Central memory CD8-positive, alpha-beta T cell (primary cell): ENCODE data around the gene SNRPN.
"Not testable (repeated sequence)": the region's sequence is repeated elsewhere in the genome, so short reads cannot be mapped to it uniquely, and the experiment has no call there.

Source experiments
- ATAC-seq: fragments of 150-1000 bp; cut with Tn5 transposase; replicated peaks from 2 replicates; pipeline ENCODE4 v1.10.0; 2022; ENCODE audit warnings: mild to moderate bottlenecking, moderate FRiP score, moderate number of reproducible peaks; ENCODE audit not compliant: poor library complexity, severe bottlenecking; ENCODE audit errors: extremely low read depth
- DNase-seq, 2 donors: peaks; one replicate each; pipeline ENCODE4 v3.0.0; 2021; ENCODE audit warnings: low spot score in 2 of 2
- H3K27ac Mint-ChIP-seq: one replicate; pipeline ENCODE4 v1.8.0; 2022; ENCODE audit warnings: low read depth, mild to moderate bottlenecking, moderate library complexity, mixed read lengths
- H3K27me3 Mint-ChIP-seq: one replicate; pipeline ENCODE4 v1.8.0; 2022; ENCODE audit warnings: mixed read lengths
- H3K36me3 Mint-ChIP-seq: one replicate; pipeline ENCODE4 v1.8.0; 2022; ENCODE audit warnings: mild to moderate bottlenecking, moderate library complexity, mixed read lengths; ENCODE audit not compliant: insufficient read depth
- H3K4me1 Mint-ChIP-seq: one replicate; pipeline ENCODE4 v1.8.0; 2022; ENCODE audit warnings: mixed read lengths
- H3K4me3 Mint-ChIP-seq: one replicate; pipeline ENCODE4 v1.8.0; 2022; ENCODE audit warnings: mild to moderate bottlenecking, moderate library complexity, mixed read lengths
- H3K9me3 Mint-ChIP-seq: one replicate; pipeline ENCODE4 v1.8.0; 2022; ENCODE audit warnings: mixed read lengths

SNRPN gene

GRCh38 chr15:24944954-24945353 is 9.8 kb upstream of the SNRPN start:
- Mint-ChIP-seq H3K4me3 (no peak overlapping the region), H3K36me3 (no peaks in the 10 kb centered on the region), H3K27ac (no peak overlapping the region), H3K9me3 (peaks cover 11% of the 10 kb centered on the region), H3K27me3 (no peaks in the 10 kb centered on the region), H3K4me1 (no peaks in the 10 kb centered on the region)
- ATAC-seq, result no peak
- no peak for DNase-seq

- no peak for ATAC-seq
- Mint-ChIP-seq H3K9me3 (peaks cover 7% of the 10 kb centered on the region), H3K27ac (no peak overlapping the region)
Observed at GRCh38 chr15:24945711-24946110, 9.1 kb upstream of the SNRPN start.

DNA sequence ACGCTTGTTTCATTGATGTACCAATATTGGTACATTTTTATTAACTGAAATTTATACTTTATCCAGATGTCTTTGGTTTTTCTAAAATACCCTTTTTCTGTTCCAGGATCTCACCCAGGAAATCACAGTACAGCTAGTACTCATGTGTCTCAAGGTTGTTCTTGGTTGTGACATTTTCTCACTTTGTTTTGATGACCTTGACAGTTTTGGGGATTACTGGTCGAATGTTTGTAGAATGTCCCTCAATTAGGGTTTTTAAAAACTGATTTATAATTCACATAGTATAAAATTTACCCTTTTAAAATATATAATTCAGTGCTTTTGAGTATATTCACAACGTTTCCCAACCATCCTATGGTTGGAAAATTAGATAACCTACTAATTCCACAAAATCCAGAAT is 6.3 kb upstream of the SNRPN start:
- no peak overlapping the region for H3K27ac Mint-ChIP-seq
- H3K4me3 Mint-ChIP-seq, result no peak overlapping the region
- ATAC-seq (no peak), DNase-seq (no peak)
- peaks cover 2% of the 10 kb centered on the region for H3K36me3 Mint-ChIP-seq
- H3K4me1 Mint-ChIP-seq, result no peaks in the 10 kb centered on the region
- H3K9me3 Mint-ChIP-seq, result no peaks in the 10 kb centered on the region
- peaks cover 18% of the 10 kb centered on the region for H3K27me3 Mint-ChIP-seq

More at GRCh38 chr15:24945711-24946110, 9.1 kb upstream of the SNRPN start:
- Mint-ChIP-seq H3K4me1 (no peaks in the 10 kb centered on the region), H3K27me3 (no peaks in the 10 kb centered on the region), H3K4me3 (no peak overlapping the region), H3K36me3 (no peaks in the 10 kb centered on the region)
- DNase-seq, result no peak

DNA sequence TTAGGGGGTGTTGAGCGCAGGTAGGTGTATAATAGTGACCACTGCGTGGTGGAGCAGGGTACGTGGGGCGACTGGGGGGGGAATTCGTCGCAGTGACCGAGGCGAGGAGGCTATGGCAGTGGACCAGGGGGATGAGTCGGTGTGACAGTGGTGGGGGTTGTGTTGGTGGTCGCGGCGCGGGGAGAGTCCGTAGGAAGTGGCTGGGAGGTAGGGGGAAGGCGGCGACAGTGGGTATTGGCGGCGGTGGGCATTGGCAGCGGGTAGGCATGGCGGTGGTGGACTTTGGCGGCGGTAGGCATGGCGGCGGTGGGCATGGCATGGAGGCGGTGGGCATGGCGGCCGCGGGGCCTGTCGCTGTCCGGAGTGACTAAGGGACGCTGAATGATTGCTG is 739 bp downstream of the SNRPN start:
- DNase-seq, result peak; percentile 19 to 21
- Mint-ChIP-seq H3K36me3 (peaks cover 26% of the 10 kb centered on the region), H3K27ac (peak overlapping the region; percentile 83), H3K4me1 (peaks cover 22% of the 10 kb centered on the region), H3K9me3 (no peaks in the 10 kb centered on the region), H3K4me3 (peak overlapping the region; percentile 86), H3K27me3 (peaks cover 18% of the 10 kb centered on the region)
- peak; percentile 9 for ATAC-seq

DNA sequence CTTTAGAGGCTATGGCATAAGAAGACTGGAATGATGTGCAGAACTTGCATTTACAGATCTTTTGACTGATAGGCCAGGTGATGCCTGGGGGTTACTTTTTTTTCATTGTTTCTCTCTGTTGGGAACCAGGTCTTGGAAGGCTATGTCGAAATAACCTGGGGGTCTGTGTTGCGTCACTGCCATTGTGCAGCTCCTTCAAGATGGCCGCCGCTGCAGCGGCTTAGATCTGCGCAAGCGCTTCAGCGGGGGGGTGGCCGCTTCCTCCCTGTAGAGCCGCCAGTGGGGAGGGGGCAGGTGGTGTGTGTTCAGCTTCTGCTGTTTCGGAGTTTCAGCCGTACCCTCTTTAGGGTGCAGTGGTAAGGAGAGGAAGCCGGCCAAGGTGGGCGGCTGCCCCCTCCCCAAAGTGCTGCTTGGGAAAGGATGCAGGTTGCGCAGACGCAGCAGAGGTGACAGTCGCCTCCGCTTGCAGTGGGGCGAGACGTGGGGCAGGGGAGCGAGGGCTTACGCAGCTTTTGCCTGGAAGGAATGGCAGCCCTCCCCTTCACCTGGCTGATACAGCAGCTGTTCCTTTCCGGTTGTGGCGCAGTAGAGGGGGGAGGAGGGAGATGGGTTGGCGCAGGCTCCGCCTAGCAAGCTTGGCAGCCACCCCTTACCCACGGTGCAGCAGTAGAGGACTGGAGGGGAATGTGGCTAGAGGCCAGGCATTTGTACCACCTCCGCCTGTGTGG is 1.5 kb downstream of the SNRPN start:
- Mint-ChIP-seq H3K27me3 (peaks cover 13% of the 10 kb centered on the region), H3K4me1 (peaks cover 27% of the 10 kb centered on the region), H3K27ac (peak overlapping the region; percentile 83), H3K36me3 (peaks cover 27% of the 10 kb centered on the region), H3K4me3 (peak overlapping the region; percentile 86), H3K9me3 (no peaks in the 10 kb centered on the region)
- DNase-seq (peak; percentile 26 to 53), ATAC-seq (peak; percentile 73)

DNA sequence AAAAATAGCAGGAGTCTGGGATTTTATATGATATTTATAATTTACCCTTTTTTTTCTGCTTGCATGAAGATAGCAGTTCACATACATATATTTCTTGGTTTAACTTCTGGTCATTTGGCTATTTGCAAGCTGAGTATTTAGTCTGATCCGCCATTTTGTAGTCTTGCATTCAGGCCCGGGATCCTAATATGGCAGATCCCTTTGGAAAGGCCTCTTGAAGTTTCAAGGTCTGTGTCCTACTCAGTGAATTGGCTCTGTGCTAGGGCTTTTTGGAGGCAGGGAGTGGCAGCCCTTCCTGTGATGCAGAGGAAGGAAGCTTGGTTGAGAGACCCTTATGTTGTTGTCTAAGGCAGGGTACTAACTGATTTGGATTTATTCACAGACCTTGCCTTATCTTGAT is 2.9 kb downstream of the SNRPN start:
- ATAC-seq, result no peak
- no peaks in the 10 kb centered on the region for H3K27me3 Mint-ChIP-seq
- no peaks in the 10 kb centered on the region for H3K9me3 Mint-ChIP-seq
- H3K27ac Mint-ChIP-seq, result peak overlapping the region; percentile 83
- no peak for DNase-seq
- peaks cover 27% of the 10 kb centered on the region for H3K4me1 Mint-ChIP-seq
- H3K4me3 Mint-ChIP-seq, result peak overlapping the region; percentile 38
- peaks cover 25% of the 10 kb centered on the region for H3K36me3 Mint-ChIP-seq

- DNase-seq (no peak), ATAC-seq (no peak)
- no peaks in the 10 kb centered on the region for H3K9me3 Mint-ChIP-seq
- H3K36me3 Mint-ChIP-seq, result peaks cover 38% of the 10 kb centered on the region
- H3K27me3 Mint-ChIP-seq, result no peaks in the 10 kb centered on the region
- no peak overlapping the region for H3K27ac Mint-ChIP-seq
- H3K4me3 Mint-ChIP-seq, result no peak overlapping the region
- H3K4me1 Mint-ChIP-seq, result peaks cover 19% of the 10 kb centered on the region
Observed at GRCh38 chr15:24961967-24962366, 7.2 kb downstream of the SNRPN start.

GRCh38 chr15:24962880-24963279 is 8.1 kb downstream of the SNRPN start:
- no peak for DNase-seq
- no peaks in the 10 kb centered on the region for H3K27me3 Mint-ChIP-seq
- H3K27ac Mint-ChIP-seq, result no peak overlapping the region
- no peak for ATAC-seq
- peaks cover 16% of the 10 kb centered on the region for H3K4me1 Mint-ChIP-seq
- H3K36me3 Mint-ChIP-seq, result peaks cover 41% of the 10 kb centered on the region
- H3K9me3 Mint-ChIP-seq, result no peaks in the 10 kb centered on the region
- H3K4me3 Mint-ChIP-seq, result no peak overlapping the region

DNA sequence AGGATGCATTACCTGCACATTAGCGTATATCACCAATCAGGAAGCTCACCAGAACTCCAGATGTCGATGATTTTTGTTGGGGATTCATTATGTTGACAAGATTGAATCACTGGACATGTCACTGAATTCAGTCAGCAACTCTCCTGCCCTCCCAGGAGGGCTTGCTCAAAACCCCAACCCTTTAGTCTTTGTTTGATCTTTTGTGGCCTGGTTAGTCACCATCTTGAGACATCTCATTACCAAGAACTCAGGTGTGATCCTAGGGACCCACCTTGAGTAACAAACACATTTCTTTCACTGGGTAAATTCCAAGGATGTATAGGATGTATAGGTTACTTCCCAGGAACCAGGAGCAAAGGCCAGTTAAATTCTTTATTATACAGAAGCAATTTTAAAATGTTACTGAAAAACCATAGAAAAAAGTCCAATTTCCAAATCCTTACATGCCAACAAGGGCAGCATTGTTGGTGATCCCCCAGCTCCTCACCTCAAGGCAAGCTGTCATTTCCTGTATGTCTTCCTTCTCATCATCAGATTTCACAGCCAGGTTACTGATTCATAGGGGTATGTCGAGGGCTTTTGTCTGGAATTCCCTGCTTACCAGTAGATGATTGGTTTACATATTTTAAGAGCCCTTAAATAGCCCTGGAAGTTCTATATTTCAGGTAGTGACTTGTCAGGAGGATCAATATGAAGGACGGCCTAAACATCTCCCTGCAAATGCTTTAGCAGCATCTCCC is 11.7 kb downstream of the SNRPN start:
- no peak for ATAC-seq

GRCh38 chr15:24971052-24971451 is 16.3 kb downstream of the SNRPN start:
- Mint-ChIP-seq H3K9me3 (peaks cover 8% of the 10 kb centered on the region), H3K27ac (no peak overlapping the region), H3K36me3 (peaks cover 47% of the 10 kb centered on the region), H3K4me3 (no peak overlapping the region), H3K27me3 (no peaks in the 10 kb centered on the region), H3K4me1 (no peaks in the 10 kb centered on the region)
- no peak for ATAC-seq
- DNase-seq, result no peak

More for the DNA sequence above, 11.7 kb downstream of the SNRPN start:
- H3K4me3 Mint-ChIP-seq, result no peak overlapping the region
- no peaks in the 10 kb centered on the region for H3K27me3 Mint-ChIP-seq
- H3K9me3 Mint-ChIP-seq, result no peaks in the 10 kb centered on the region
- no peaks in the 10 kb centered on the region for H3K4me1 Mint-ChIP-seq
- no peak for DNase-seq
- no peak overlapping the region for H3K27ac Mint-ChIP-seq
- peaks cover 49% of the 10 kb centered on the region for H3K36me3 Mint-ChIP-seq

DNA sequence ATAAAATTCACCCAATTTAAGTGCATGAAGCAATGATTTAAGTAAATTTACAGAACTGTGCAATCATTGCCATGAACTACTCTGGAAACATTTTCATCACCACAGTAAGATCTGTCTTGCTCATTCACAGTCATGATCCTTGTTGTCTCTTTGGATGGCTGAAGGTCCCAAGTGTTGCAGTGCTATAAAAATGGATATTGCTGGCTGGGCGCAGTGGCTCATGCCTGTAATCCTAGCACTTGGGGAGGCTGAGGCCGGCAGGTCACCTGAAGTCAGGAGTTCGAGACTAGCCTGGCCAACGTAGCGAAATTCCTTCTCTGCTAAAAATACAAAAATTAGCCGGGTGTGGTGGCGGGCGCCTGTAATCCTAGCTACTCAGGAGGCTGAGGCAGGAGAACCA is 17.0 kb downstream of the SNRPN start:
- Mint-ChIP-seq H3K4me1 (no peaks in the 10 kb centered on the region), H3K27me3 (no peaks in the 10 kb centered on the region), H3K4me3 (no peak overlapping the region), H3K9me3 (peaks cover 8% of the 10 kb centered on the region), H3K36me3 (peaks cover 46% of the 10 kb centered on the region), H3K27ac (no peak overlapping the region)
- no peak for ATAC-seq
- DNase-seq, result no peak

GRCh38 chr15:24972707-24973106 is 17.9 kb downstream of the SNRPN start:
- H3K27me3 Mint-ChIP-seq, H3K9me3 Mint-ChIP-seq, H3K4me1 Mint-ChIP-seq, H3K4me3 Mint-ChIP-seq, ATAC-seq, DNase-seq, H3K27ac Mint-ChIP-seq: not testable (repeated sequence)
- H3K36me3 Mint-ChIP-seq, result peaks cover 43% of the 10 kb centered on the region

DNA sequence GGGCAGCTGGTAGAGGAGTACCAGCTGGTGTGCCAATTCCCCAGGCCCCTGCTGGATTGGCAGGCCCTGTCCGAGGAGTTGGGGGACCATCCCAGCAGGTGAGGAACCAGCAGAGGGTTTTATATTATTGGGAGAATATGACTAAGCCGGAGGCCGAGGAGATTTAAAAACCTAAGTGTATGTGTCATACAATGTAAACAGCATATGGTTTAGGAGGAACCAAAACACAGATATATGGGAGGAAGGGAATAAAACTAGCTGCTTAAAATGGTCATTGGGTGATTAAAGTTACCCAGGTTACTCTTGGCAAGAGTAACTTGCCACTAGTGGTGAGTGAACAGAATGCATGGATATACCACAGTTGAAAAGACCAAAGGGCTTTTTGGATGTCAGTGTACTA is 22.1 kb downstream of the SNRPN start:
- DNase-seq (no peak), ATAC-seq (no peak)
- Mint-ChIP-seq H3K4me3 (no peak overlapping the region), H3K27me3 (no peaks in the 10 kb centered on the region), H3K27ac (no peak overlapping the region), H3K4me1 (no peaks in the 10 kb centered on the region), H3K36me3 (peaks cover 50% of the 10 kb centered on the region), H3K9me3 (peaks cover 8% of the 10 kb centered on the region)
